ENCODE results near the gene MDFIC.

MDFIC gene

GRCh38 chr7:114922026-114922651 is at the start of gene MDFIC:
Gene MDFIC, plus strand, starts transcription at chr7:114922094. Its CDS starts 940 bp downstream, at chr7:114923034.
- H3K9me3 ChIP-seq (replicated peaks; ENCODE audit: insufficient read depth, low read length): no peaks in the 10 kb centered on the region
- H3K9ac ChIP-seq (ENCODE audit: low read length): peak within 1 kb of the TSS; percentile 91
- H2AFZ ChIP-seq (ENCODE audit: low read length): peak within 1 kb of the TSS; percentile 90
- peak; percentile 16; the same call in 1 of the 2 replicates for TF ChIP-seq CTCF (IDR thresholded peaks at IDR 0.05; ENCODE audit: low read length)
- no peak for TF ChIP-seq EZH2phosphoT487 (IDR thresholded peaks at IDR 0.05; ENCODE audit: low read length)
- TF ChIP-seq EZH2 (optimal IDR thresholded peaks at IDR 0.05; ENCODE audit: low read depth, low read length): no peak
- peak within 1 kb of the TSS; percentile 72 for H3K27ac ChIP-seq (ENCODE audit: low read length)
- peaks cover 42% of the 10 kb centered on the region for H3K79me2 ChIP-seq (ENCODE audit: low read length)
- H3K36me3 ChIP-seq (replicated peaks; ENCODE audit: insufficient read depth, low read length): peaks cover 4% of the 10 kb centered on the region; the same call in 1 of the 2 replicates
- H3F3A ChIP-seq (ENCODE audit: insufficient read depth, low read length): peaks cover 27% of the 10 kb centered on the region
- H3K4me2 ChIP-seq (ENCODE audit: low read depth, low read length): peak within 1 kb of the TSS; percentile 76
- no peaks in the 10 kb centered on the region for H3K9me2 ChIP-seq (replicated peaks; ENCODE audit: insufficient read depth, low read length)
- H3K4me1 ChIP-seq (ENCODE audit: low read length): peaks cover 46% of the 10 kb centered on the region
- no peaks in the 10 kb centered on the region for H4K20me1 ChIP-seq (ENCODE audit: insufficient read depth, low read length)
- no peaks in the 10 kb centered on the region for H3K27me3 ChIP-seq (replicated peaks; ENCODE audit: insufficient read depth, low read length)
- peak; percentile 71 for DNase-seq
- peak within 1 kb of the TSS; percentile 74 for H3K4me3 ChIP-seq (ENCODE audit: low read length)

- TF ChIP-seq CTCF (IDR thresholded peaks at IDR 0.05; ENCODE audit: low read length): no peak
- TF ChIP-seq EZH2 (optimal IDR thresholded peaks at IDR 0.05; ENCODE audit: low read depth, low read length): no peak
- TF ChIP-seq EZH2phosphoT487 (IDR thresholded peaks at IDR 0.05; ENCODE audit: low read length): no peak
Observed at GRCh38 chr7:114874170-114874569, 47.7 kb upstream of the MDFIC start.

GRCh38 chr7:114875186-114875585 is 46.7 kb upstream of the MDFIC start:
- no peaks in the 10 kb centered on the region for H3K27me3 ChIP-seq (replicated peaks; ENCODE audit: insufficient read depth, low read length)
- no peaks in the 10 kb centered on the region for H3K36me3 ChIP-seq (replicated peaks; ENCODE audit: insufficient read depth, low read length)
- TF ChIP-seq EZH2 (optimal IDR thresholded peaks at IDR 0.05; ENCODE audit: low read depth, low read length) (no peak), CTCF (IDR thresholded peaks at IDR 0.05; ENCODE audit: low read length) (no peak)
- no peaks in the 10 kb centered on the region for H3K4me1 ChIP-seq (ENCODE audit: low read length)
- H3K4me3 ChIP-seq (ENCODE audit: low read length): no peak overlapping the region
- no peak for DNase-seq
- H3K27ac ChIP-seq (ENCODE audit: low read length): no peak overlapping the region
- no peak overlapping the region for H2AFZ ChIP-seq (ENCODE audit: low read length)
- no peaks in the 10 kb centered on the region for H3F3A ChIP-seq (ENCODE audit: insufficient read depth, low read length)
- no peaks in the 10 kb centered on the region for H3K79me2 ChIP-seq (ENCODE audit: low read length)
- H3K9me3 ChIP-seq (replicated peaks; ENCODE audit: insufficient read depth, low read length): no peaks in the 10 kb centered on the region
- H3K9me2 ChIP-seq (replicated peaks; ENCODE audit: insufficient read depth, low read length): no peaks in the 10 kb centered on the region
- H3K4me2 ChIP-seq (ENCODE audit: low read depth, low read length): no peak overlapping the region
- H4K20me1 ChIP-seq (ENCODE audit: insufficient read depth, low read length): no peaks in the 10 kb centered on the region
- H3K9ac ChIP-seq (ENCODE audit: low read length): no peak overlapping the region

More at GRCh38 chr7:114874170-114874569, 47.7 kb upstream of the MDFIC start:
- Histone ChIP-seq H3K9me3 (replicated peaks; ENCODE audit: insufficient read depth, low read length) (no peaks in the 10 kb centered on the region), H3K36me3 (replicated peaks; ENCODE audit: insufficient read depth, low read length) (no peaks in the 10 kb centered on the region), H3K4me3 (ENCODE audit: low read length) (no peak overlapping the region), H4K20me1 (ENCODE audit: insufficient read depth, low read length) (no peaks in the 10 kb centered on the region), H2AFZ (ENCODE audit: low read length) (no peak overlapping the region), H3K27ac (ENCODE audit: low read length) (no peak overlapping the region), H3K79me2 (ENCODE audit: low read length) (no peaks in the 10 kb centered on the region), H3K4me2 (ENCODE audit: low read depth, low read length) (no peak overlapping the region), H3K9me2 (replicated peaks; ENCODE audit: insufficient read depth, low read length) (no peaks in the 10 kb centered on the region), H3K27me3 (replicated peaks; ENCODE audit: insufficient read depth, low read length) (no peaks in the 10 kb centered on the region), H3F3A (ENCODE audit: insufficient read depth, low read length) (no peaks in the 10 kb centered on the region), H3K4me1 (ENCODE audit: low read length) (no peaks in the 10 kb centered on the region), H3K9ac (ENCODE audit: low read length) (no peak overlapping the region)
- DNase-seq: no peak

Data from MM.1S (cell line).